AG10803 (cell line): Measurements from ENCODE around the gene STRBP.

ENCODE experiments used
- DNase-seq: peaks from one replicate; pipeline ENCODE4 v3.0.0; 2010; ENCODE audit warnings: low read depth
- H3K4me3 ChIP-seq: 2 replicates; pipeline ENCODE4 v1.5.1; 2011; ENCODE audit warnings: mild to moderate bottlenecking, low read length, control low read depth
- CTCF ChIP-seq: conservative IDR thresholded peaks from 2 replicates; pipeline ENCODE4 v1.5.1; 2011; ENCODE audit warnings: mild to moderate bottlenecking, low read length, control low read depth, inconsistent platforms

Gene STRBP

GRCh38 chr9:123261006-123261677 lies 7.2 kb downstream of the STRBP start:
- no peak for TF ChIP-seq CTCF

GRCh38 chr9:123260340-123260739 lies 8.0 kb downstream of the STRBP start:
- no peak overlapping the region for H3K4me3 ChIP-seq
- DNase-seq, result no peak
- no peak for TF ChIP-seq CTCF

More at GRCh38 chr9:123261006-123261677, 7.2 kb downstream of the STRBP start:
- H3K4me3 ChIP-seq, result no peak overlapping the region
- DNase-seq, result no peak

GRCh38 chr9:123257276-123257675 lies 11.1 kb downstream of the STRBP start:
- no peak overlapping the region for H3K4me3 ChIP-seq
- no peak for DNase-seq
- TF ChIP-seq CTCF, result no peak

- TF ChIP-seq CTCF, result no peak
- no peak overlapping the region for H3K4me3 ChIP-seq
- DNase-seq, result no peak
These were observed 12.7 kb downstream of the STRBP start for GRCh38 chr9:123255718-123256117.

- TF ChIP-seq CTCF, result no peak
- DNase-seq, result no peak
- no peak overlapping the region for H3K4me3 ChIP-seq
These were observed 15.2 kb downstream of the STRBP start for GRCh38 chr9:123253204-123253603.

GRCh38 chr9:123251741-123252140 lies 16.6 kb downstream of the STRBP start:
- no peak for TF ChIP-seq CTCF
- no peak overlapping the region for H3K4me3 ChIP-seq
- no peak for DNase-seq

GRCh38 chr9:123251324-123251723 lies 17.1 kb downstream of the STRBP start:
- no peak for DNase-seq
- TF ChIP-seq CTCF, result no peak
- no peak overlapping the region for H3K4me3 ChIP-seq
